C4-2B (cell line): ENCODE data around the gene FDX1.

Experiments used
- CTCF ChIP-seq: fragments of 450-650 bp; conservative IDR thresholded peaks from 2 replicates; pipeline ENCODE4 v1.5.1; 2017; ENCODE audit warnings: mild to moderate bottlenecking
- ZFX ChIP-seq: fragments of 450-650 bp; IDR thresholded peaks from 2 replicates; pipeline ENCODE4 v1.6.1; 2017

GRCh38 chr11:110452720-110453119 lies 23.0 kb downstream of the FDX1 start:
- no peak for TF ChIP-seq CTCF
- TF ChIP-seq ZFX = no peak
